SK-N-DZ (cell line): ENCODE results near the gene ELF2.
"Not testable (repeated sequence)": the region's sequence is repeated elsewhere in the genome, so short reads cannot be mapped to it uniquely, and the experiment has no call there.

Source experiments
- DNase-seq: peaks from one replicate; pipeline ENCODE4 v3.0.0-alpha.2; 2015; ENCODE audit warnings: low spot score

ELF2 gene

DNA sequence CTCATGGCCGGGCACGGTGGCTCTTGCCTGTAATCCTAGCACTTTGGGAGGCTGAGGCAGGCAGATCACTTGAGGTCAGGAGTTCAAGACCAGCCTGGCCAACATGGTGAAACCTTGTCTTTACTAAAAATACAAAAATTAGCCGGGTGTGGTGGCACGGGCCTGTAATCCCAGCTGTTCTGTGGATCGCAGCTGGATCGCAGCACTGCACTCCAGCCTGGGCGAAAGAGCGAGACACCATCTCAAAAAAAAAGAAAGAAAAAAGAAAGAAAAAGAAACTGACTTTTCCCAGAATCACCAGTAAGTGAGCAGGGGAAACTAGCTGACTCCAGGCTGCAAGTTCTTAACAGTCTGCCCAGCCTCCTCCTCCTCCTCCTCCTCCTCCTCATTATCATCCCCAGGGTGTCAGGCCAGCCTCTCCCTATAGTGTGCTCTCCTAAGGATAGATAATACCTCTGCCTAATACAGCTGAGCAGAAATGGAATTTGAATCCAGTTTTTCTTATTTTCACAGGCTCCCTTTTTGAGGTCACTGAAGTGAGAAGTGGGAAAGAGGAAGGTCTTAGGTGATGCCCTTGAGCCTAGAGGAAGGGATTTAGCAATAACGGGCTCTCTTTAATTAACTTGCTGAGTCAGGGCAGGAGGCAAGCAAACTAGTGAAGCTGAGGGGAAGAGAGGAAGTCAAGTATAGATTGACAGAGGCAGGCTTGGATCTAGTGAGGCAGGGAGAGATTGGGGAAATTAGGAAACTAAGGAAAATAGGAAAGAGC is 11.8 kb upstream of the ELF2 start:
- no peak for DNase-seq

DNA sequence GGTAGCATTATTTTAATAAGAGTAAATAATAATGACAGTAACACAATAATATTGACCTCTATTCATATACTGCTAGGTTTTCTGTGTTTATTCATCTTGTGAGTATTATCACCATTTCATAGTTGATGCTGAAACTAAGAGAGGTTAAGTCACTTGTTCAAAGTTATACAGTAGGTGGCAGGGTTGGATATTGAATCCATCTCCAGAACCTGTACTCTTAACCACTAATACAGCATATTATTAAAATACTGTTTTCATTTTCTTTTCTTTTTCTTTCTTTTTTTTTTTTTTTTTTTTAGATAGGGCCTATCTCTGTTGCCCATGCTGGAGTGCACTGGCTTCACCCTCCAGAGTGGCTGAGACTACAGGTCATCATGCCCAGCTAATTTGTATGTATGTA is 7.1 kb upstream of the ELF2 start:
- no peak for DNase-seq

DNA sequence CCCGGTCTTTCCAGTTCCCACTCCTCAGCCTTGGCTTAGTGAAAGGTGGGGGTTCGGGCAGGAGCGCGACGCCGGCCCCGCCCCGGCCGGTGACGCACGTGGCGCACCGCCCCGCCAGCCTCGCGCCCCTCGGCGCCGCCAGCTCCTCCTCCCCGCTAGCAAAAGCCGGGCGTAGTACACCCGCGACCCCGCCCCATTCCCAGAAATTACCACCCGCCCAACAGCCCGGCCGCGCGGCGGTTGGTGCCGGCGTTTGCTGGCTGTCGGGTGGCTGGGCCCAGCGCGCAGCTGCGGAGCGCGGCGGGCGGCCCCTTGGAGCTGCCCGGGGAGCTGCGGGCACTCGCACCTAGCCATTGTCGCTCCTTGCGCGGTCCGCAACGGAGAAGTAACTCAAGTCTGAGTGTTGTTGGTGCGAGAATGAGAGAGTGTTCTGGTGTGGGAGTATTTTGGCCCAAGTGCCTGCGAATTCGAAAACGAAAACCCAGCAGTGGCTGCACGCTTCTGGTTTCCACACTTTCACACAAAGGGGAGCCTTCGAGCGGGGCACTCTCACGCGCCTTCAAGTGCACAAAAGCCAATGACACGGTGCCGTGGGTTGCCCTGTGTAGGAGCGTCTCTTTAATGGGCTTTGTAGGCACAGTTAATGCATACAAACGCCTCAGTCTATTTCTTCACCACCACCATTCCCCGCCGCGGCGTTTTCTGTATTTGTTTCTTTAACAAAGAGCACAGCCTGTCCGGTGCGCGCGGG is 1.0 kb upstream of the ELF2 start:
- peak; percentile 91 for DNase-seq

DNA sequence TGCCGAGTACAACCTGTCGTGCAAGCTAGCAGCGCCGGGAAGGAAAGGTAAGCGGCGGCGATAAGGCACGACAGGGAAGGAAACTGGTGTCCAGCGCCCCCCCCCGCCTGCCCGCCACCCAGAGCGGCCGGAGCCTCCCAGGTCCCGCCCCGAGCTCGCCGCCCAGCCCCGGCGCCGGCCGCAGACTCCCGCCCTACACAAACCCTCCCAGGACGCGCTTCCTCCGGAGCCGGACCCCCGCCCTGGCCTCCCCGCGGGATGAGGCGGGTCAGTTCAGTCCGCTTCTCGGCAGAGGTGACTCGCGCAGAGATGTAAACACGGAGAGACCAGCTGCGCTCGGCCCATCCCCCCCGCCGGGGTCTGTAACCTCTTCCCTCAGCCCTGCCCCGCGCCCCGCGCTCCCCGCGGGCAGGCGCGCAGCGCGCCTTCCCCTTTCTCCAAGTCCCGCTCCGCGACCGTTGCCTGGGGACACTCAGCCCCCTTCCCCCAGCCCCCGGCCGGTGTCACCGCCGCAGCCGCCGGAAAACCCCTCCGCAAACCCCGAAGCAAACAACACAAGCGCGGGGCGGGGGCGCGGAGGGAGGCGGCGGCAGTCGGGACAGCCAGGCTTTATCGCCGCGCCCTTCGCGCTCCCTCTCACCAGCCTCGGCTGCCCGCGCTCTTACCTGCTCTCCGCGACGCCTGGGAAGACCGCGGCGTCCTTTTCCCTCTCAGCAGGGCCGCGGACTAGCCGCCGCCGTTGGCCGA is 543 bp downstream of the ELF2 start:
- DNase-seq: peak; percentile 80

DNA sequence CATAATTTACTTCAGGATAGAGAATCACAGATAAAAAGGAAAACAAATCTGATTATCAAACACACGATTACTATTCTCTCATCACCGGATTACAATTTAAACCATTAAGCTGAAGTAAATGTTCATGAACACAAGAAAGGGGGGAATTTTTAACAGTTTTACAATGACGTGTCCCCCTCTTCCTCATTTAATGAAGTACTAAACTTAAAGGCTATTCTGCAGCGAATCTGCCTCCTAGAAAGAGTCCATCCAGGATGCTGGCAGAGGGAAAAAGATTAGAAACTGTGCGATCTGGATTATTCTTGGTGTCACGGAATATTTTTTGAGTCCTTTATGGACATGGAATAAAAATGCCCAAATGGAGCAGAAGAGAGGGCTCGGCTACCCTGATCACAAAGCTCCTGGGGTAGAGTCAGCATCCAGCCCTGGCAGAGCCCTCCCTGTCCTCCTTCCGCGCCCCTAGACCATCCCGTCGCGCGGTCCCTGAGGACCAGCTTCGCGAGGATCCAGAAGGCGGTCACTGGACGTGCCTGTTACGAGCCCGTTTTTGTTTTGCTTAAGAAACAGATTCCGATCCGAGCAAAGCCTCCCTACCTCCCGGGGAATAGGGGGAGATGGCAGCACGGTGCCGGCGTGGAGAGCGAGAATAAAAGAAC is 1.2 kb downstream of the ELF2 start:
- peak; percentile 63 for DNase-seq

DNA sequence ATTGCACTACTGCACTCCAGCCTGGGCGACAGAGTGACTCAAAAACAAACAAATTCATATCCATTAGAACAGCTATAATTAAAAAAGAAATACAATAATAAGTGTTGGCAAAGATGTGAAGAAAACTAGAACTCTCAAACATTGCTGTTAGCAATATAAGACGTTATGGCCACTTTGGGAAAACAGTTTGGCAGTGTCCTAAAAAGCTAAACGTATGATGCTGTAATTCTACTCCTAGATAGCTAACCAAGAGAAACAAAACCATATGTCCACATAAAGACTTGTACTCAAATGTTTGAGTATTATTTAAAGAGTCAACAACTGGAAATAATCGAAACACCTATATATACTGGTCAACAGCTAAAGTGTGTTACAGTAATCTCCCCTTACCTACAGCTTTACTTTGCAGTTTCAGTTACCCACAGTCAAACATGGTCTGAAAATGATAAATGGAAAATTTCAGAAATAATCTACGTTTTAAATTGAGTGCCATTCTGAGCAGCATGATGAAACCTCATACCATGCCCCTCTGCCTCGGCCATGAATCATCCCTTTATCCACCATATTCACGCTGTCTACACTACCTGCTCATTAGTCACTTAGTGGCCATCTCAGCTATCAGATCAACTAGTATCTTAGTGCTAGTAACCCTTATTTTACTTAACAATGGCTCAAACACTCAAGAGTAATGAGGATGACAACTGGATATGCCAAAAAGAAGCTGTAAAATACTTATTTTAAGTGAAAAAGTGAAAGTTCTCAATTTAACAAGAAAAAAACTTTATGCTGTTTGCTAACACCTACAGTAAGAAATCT is 4.9 kb downstream of the ELF2 start:
- no peak for DNase-seq

DNA sequence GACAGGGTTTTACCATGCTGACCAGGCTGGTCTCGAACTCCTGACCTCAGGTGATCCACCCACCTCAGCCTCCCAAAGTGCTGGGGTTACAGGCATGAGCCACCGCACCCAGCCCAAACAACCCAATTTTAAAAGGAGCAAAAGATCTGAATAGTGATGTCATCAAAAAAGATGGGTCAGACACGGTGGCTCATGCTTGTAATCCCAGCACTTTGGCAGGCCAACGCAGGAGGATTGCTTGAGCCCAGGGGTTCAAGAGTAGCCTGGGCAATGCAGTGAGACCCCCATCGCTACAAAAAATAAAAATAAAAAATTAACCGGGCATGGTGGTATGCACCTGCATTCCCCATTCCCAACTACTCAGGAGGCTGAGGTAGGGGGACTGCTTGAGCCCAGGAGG is 6.1 kb downstream of the ELF2 start:
- DNase-seq: no peak

DNA sequence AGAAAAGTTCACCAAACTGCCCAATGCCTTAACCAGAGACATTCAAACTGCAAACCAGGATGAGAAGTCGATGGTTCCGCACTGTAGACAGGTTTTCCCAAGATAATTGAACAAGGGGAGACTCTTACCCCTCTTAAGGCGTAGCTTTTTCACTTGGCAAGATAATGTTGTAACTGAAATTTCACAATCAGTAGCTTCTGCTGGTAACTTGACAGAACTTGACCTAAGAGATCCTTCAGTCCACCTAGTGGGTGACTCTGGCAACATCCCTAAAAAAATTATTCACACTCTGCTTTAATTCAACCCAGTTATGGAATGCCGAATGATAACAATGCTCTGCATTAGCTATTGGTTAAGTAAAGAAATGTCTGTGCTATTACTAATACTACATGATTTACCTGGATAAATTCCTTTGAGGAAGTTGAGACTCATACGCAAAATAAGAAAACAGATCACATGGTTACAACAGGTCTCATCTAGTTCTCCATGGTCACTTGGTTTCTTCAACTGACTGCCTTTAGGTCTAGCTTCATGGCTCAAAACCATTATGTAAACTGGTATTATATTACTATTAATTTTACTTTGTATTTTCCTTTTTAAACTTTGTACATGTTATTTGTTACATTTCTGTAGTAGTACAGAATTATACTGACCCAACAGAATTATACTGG is 9.1 kb downstream of the ELF2 start:
- peak; percentile 10 for DNase-seq

DNA sequence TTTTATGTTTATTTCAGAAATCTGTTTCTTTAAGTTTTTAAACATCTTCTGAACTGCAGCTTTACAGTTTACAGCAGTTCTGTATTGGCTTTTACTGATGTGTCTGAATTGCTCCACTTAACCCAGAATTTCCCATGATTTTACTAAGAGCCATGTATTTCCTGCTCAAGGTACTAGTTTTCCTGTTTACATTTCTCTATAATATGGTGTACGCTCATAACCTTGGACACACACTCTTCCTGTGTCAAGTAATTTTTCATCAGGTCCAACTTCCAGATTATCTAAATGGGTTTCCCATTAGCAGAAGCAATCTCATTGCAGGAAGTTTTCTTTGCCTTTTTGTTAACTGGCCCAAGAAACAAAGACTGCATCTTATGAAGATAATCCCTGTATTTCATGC is 12.3 kb downstream of the ELF2 start:
- DNase-seq: no peak

DNA sequence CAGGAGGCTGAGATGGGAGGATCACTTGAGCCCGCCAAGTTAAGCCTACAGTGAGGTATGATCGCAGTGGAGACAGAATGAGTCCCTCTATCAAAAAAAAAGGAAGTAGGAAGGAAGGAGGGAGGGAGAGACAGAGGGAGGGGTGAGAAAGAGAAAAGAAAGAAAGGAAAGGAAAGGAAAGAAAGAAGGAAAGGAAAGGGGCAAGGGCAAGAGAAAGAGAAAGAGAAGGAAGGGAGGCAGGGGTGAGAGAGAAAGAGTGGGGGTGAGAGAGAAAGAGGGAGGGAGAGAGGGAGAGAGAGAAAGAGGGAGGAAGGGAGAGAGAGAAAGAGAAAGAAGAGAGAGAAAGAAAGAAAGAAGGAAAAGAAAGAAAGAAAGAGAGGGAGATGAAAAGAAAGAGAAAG is 13.2 kb downstream of the ELF2 start:
- no peak for DNase-seq

DNA sequence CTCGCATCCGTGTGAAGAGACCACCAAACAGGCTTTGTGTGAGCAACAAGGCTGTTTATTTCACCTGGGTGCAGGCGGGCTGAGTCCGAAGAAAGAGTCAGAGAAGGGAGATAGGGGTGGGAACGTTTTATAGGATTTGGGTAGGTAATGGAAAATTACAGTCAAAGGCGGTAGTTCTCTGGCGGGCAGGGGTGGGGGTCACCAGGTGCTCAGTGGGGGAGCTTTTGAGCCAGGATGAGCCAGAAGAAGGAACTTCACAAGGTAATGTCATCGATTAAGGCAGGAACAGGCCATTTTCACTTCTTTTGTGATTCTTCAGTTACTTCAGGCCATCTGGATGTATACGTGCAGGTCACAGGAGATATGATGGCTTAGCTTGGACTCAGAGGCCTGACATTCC is 19.0 kb downstream of the ELF2 start:
- DNase-seq: not testable (repeated sequence)

DNA sequence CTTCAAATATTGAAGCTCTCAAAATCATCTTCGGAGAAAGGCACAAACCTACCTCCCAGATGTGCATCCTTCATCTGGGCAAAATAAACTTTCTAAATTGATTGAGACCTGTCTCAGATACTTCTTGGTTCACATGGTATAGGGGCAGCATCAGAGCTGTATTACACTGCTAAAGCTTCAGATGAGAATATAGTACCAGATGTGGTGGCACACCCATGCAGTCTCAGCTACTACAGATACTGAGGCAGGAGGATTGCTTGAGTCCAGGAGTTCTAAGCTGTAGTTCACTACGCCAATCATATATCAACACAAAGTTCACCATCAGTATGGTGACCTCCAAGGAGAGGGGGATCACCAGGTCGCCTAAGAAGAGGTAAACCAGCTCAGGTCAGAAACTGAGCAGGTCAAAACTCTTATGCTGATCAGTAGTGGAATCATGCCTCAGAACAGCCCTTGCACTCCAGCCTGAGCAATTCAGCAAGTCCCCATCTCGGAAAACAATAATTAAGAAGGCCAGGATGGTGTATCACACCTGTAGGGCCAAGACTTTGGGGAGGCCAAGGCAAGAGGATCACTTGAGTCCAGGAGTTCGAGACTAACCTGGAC is 22.0 kb downstream of the ELF2 start:
- DNase-seq: no peak

DNA sequence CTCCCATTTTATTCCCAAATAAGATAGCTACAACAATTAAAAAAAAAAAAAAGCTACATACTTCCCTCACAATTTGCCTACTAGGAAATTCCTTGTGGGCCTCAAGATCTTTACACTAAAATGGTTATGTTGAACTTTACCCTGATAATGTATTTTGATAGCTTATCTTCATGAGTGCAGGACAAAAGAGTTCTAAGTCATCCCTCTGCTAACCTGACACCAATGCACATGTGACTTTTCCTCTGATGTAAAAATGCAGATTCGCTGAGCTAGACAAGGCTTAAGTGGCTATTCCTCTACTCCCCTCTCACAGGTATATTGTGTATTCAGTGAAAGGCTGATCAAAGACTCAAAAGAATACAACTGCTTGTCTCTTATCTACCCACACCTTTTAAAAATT is 22.5 kb downstream of the ELF2 start:
- no peak for DNase-seq

DNA sequence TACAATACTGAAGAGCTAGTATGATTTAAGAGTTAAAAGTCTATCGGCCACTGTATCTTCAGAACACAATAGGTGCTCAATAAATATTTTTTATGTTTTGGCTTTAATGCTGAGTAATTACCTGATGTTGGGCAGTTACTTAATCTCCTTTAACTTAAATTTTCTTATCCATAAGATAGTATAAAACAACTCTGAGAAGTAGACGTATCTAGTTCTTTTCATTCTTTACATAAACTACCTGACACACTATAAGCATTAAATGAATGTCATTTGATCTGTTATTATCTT is 22.9 kb downstream of the ELF2 start:
- no peak for DNase-seq

DNA sequence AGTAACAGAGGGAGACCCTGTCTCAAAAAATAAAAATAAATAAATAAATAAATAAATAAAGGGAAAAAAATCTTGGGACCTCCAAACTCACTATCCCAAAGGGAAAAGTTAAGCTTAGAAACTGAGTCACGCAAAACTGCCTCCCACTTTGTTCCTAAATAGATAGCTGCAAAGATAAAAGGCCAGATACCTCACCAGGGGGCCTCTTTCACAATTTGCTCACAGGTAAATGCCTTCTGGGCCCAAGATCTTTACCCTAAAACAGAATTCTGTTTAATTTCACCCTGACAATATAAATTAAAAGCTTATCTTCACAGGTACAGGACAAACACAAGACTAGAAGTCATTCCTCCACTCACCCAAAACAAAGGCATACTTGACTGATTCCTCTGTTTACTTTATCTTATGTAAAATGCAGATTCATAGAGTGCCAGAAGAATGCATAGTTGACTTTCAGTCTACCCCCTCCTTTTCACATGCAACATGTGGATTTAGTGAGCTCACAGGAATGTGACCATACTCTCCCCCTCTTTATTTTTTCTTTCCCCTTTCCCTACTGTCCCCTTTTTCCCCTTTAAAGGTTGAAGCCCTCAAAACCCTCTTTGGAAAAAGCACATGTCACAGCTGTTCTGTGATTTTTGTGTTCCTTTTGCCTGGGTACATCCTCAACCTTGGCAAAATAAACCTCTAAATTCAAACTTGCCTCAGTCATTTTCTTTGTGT is 23.4 kb downstream of the ELF2 start:
- DNase-seq: no peak

DNA sequence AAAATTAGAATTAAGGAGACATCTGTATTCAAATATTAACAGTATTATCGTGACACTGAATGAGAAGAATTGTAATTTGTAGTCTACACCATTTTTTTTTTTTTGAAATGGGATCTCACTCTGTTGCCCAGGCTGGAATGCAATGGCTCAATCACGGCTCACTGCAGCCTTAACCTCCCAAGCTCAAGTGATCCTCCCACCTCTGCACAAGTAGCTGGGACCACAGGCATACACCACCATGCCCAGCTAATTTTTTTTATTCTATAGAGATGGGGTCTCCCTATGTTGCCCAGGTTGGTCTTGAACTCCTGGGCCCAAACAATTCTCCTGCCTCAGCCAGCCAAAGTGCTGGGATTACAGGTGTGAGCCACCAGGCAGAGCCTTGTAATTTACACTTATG is 24.8 kb downstream of the ELF2 start:
- DNase-seq: no peak

DNA sequence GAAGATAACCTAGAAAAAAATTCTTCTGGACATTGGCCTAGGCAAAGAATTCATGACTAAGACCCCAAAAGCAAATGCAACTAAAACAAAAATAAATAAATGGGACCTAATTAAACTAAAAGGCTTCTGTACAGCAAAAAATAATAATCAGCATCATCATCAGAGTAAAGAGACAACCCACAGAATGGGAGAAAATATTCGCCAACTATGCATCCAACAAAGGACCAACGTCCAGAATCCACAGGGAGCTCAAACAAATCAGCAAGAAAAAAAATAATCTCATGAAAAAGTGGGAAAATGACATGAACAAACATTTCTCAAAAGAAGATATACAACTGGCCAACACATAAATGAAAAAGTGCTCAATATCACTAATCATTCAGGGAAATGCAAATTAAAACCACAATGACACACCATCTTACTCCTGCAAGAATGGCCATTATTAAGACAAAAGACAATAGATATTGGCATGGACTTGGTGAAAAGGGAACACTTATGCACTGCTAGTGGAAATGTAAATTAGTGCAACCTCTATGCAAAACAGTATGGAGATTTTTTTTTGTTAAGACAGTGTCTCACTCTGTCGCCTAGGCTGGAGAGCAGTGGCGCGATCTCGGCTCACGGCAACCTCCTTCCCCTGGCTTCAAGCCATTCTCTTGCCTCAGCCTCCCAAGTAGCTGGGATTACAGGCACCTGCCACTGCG is 29.9 kb downstream of the ELF2 start:
- no peak for DNase-seq

DNA sequence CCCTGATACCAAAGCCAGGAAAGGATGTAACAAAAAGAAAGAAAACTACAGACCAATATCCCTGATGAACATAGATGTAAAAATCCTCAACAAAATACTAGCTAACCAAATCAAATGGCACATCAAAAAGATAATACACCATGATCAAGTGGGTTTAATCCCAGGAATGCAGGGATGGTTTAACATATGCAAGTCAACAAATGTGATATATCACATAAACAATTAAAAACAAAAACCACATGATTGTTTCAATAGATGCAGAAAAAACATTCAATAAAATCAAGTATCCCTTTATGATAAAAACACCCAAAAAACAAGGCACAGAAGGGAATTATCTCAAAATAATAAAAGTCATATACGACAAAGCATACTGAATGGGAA is 31.5 kb downstream of the ELF2 start:
- no peak for DNase-seq

DNA sequence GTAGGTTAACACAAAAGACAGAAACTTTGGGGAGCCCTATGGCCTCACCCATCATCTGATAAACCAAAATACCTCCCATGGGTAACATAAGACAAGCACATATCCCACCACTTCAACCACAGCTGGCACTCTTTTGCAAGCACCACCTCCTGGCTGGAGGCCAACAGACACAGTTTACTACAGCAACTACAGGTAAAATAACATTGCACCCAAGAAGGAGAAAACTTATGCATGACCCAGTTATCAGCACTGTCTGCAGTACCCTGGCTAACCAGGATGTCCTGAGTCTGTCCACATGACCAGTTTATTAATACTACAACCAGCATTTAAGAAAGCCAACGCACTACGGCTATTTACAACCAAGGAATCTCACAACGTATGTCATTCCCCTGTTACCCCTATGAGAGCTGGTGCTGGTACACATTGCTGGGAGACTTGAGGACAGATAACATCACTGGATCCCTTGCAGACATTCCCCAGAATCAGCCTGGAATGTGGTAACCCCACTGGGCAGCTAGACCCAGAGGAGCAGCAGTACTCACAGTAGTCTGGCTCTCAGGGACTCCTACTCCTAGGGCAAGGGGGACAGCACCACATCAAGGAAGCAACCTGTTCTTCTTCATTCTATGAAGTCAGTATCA is 32.0 kb downstream of the ELF2 start:
- no peak for DNase-seq
